ENCODE measurements around the gene MYL4. TPM values are rescaled to one million over a fixed set of nuclear protein-coding genes. Genes with fewer than 3 reads are reported as not detected.

Gene MYL4
- total and polyA plus RNA-seq, 2 donors (not counting 3 experiments of a cell fraction or from before 2014, with no cell fraction given) = 2.0 to 2.1 TPM

DNA sequence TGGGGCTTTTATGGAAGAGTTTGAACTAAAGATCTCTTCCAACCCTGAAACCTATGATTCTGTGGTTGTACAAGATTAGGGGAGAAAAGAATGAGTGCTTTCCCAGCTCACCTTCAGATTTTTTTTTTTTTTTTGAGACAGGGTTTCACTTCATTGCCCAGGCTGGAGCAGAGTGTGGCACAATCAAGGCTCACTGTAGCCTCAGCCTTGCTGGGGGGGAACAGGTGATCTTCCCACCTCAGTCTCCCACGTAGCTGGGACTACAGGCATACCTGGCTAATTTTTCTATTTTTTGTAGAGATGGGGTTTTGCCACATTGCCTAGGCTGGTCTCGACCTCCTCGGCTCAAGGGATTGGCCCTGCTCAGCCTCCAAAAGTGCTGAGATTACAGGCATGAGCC, 22.7 kb downstream of the MYL4 start:
- no peak for FAIRE-seq

More for the DNA sequence above, 22.7 kb downstream of the MYL4 start:
- Histone ChIP-seq H3K27ac (ENCODE audit: insufficient read depth, low read depth, low read length) (no peak overlapping the region), H3K27me3 (ENCODE audit: control insufficient read depth in 2 of 2, insufficient read depth in 2 of 2, low read length in 2 of 2) (no peaks in the 10 kb centered on the region), H4K20me1 (replicated peaks; ENCODE audit: control insufficient read depth, extremely low read depth, insufficient read depth, low read length) (no peaks in the 10 kb centered on the region), H2AFZ (ENCODE audit: low read depth, low read length) (no peak overlapping the region), H3K4me1 (ENCODE audit: control insufficient read depth, extremely low read depth, insufficient read depth, low read length) (peaks cover 11% of the 10 kb centered on the region), H3K9me1 (replicated peaks; ENCODE audit: control insufficient read depth, extremely low read depth, insufficient read depth, low read length) (no peaks in the 10 kb centered on the region), H3K9me3 (replicated peaks; ENCODE audit: control insufficient read depth, insufficient read depth, low read length) (no peaks in the 10 kb centered on the region), H3K36me3 (ENCODE audit: control insufficient read depth in 2 of 2, extremely low read depth in 1 of 2, insufficient read depth in 2 of 2, low read length in 2 of 2) (no peaks in the 10 kb centered on the region), H3K4me2 (ENCODE audit: insufficient read depth, low read length) (no peak overlapping the region), H3K9ac (replicated peaks; ENCODE audit: extremely low read depth, insufficient read depth, low read length) (no peak overlapping the region), H3K4me3 (replicated peaks in 1 of 3; ENCODE audit: insufficient read depth in 1 of 3, low read depth in 1 of 3, low read length in 3 of 3) (no peak overlapping the region), H3K79me2 (ENCODE audit: control insufficient read depth, insufficient read depth, low read length) (no peaks in the 10 kb centered on the region)
- no peak for DNase-seq (ENCODE audit: low read depth, low spot score)
- ChIA-PET CTCF (interaction anchor here (4.5 kb wide), 1 partner anchor 84 kb away, joined by 120 read pairs; no protein-coding TSS in a partner anchor), POLR2A (no interaction called here)
- intact Hi-C loops (cut with micrococcal nuclease) = no loop called here
- TF ChIP-seq, protein P1, sequence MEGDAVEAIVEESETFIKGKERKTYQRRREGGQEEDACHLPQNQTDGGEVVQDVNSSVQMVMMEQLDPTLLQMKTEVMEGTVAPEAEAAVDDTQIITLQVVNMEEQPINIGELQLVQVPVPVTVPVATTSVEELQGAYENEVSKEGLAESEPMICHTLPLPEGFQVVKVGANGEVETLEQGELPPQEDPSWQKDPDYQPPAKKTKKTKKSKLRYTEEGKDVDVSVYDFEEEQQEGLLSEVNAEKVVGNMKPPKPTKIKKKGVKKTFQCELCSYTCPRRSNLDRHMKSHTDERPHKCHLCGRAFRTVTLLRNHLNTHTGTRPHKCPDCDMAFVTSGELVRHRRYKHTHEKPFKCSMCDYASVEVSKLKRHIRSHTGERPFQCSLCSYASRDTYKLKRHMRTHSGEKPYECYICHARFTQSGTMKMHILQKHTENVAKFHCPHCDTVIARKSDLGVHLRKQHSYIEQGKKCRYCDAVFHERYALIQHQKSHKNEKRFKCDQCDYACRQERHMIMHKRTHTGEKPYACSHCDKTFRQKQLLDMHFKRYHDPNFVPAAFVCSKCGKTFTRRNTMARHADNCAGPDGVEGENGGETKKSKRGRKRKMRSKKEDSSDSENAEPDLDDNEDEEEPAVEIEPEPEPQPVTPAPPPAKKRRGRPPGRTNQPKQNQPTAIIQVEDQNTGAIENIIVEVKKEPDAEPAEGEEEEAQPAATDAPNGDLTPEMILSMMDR (IDR thresholded peaks at IDR 0.05; ENCODE audit: extremely low read depth in 1 of 2, insufficient read depth in 1 of 2, low read depth in 1 of 2, low read length in 2 of 2) = no peak
- TF ChIP-seq JUN (IDR thresholded peaks at IDR 0.05; ENCODE audit: borderline replicate concordance, insufficient read depth, insufficient read length, low read depth) = no peak
- no peak for TF ChIP-seq MYC (IDR thresholded peaks at IDR 0.05; ENCODE audit: low read depth, low read length)
- TF ChIP-seq, protein P2, sequence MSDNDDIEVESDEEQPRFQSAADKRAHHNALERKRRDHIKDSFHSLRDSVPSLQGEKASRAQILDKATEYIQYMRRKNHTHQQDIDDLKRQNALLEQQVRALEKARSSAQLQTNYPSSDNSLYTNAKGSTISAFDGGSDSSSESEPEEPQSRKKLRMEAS (IDR thresholded peaks at IDR 0.05; ENCODE audit: insufficient read depth, insufficient read length) = no peak
- no peak for TF ChIP-seq POLR2A (IDR thresholded peaks at IDR 0.05; ENCODE audit: low read depth, low read length)
- no peak for TF ChIP-seq POLR2AphosphoS5 (IDR thresholded peaks at IDR 0.05; ENCODE audit: insufficient read depth, low read depth, low read length)
- no peak for TF ChIP-seq EZH2 (IDR thresholded peaks at IDR 0.05; ENCODE audit: borderline replicate concordance, low read depth, low read length, severe bottlenecking)
- TF ChIP-seq FOS (IDR thresholded peaks at IDR 0.05; ENCODE audit: borderline replicate concordance, insufficient read depth, low read length) = no peak
- no peak for TF ChIP-seq GATA2 (IDR thresholded peaks at IDR 0.05; ENCODE audit: insufficient read depth, insufficient read length, low read depth, low read length)
- no TSS peak for BruUV-seq (replicated peaks)
- dilution Hi-C loops (cut with MboI; ENCODE audit: extremely low pct_ligation_motif_present, low sequenced_read_pairs) = no loop called here

Measured in endothelial cell of umbilical vein (primary cell).